Neural progenitor cell (in vitro differentiated cells): ENCODE data around the gene PPP2R5C.

Experiments
- CTCF ChIP-seq: fragments of 200-600 bp; sonication (generic); IDR thresholded peaks from 2 replicates; pipeline ENCODE4 v1.5.1; 2017; ENCODE audit warnings: antibody characterized with exemption, mild to moderate bottlenecking
- EZH2 ChIP-seq: fragments of 200-600 bp; sonication (generic); IDR thresholded peaks from 2 replicates; pipeline ENCODE4 v1.6.1; 2017; ENCODE audit warnings: antibody characterized with exemption, mild to moderate bottlenecking, moderate library complexity
- EZH2phosphoT487 ChIP-seq: fragments of 200-600 bp; sonication (generic); IDR thresholded peaks from 2 replicates; pipeline ENCODE4 v1.6.1; 2017; ENCODE audit warnings: antibody characterized with exemption

GRCh38 chr14:101926620-101927019 is 165.1 kb downstream of the PPP2R5C start:
- no peak for TF ChIP-seq CTCF
- no peak for TF ChIP-seq EZH2phosphoT487
- no peak for TF ChIP-seq EZH2
